HG02885 (cell line): ENCODE measurements around the gene CYSRT1.
"Not testable (repeated sequence)": the region's sequence is repeated elsewhere in the genome, so short reads cannot be mapped to it uniquely, and the experiment has no call there.

ENCODE experiments used
- ATAC-seq: cut with Tn5 transposase; IDR thresholded peaks from one replicate; pipeline ENCODE4 v1.9.1; 2021; ENCODE audit warnings: mild to moderate bottlenecking; ENCODE audit not compliant: unreplicated experiment, poor library complexity

CYSRT1 gene

DNA sequence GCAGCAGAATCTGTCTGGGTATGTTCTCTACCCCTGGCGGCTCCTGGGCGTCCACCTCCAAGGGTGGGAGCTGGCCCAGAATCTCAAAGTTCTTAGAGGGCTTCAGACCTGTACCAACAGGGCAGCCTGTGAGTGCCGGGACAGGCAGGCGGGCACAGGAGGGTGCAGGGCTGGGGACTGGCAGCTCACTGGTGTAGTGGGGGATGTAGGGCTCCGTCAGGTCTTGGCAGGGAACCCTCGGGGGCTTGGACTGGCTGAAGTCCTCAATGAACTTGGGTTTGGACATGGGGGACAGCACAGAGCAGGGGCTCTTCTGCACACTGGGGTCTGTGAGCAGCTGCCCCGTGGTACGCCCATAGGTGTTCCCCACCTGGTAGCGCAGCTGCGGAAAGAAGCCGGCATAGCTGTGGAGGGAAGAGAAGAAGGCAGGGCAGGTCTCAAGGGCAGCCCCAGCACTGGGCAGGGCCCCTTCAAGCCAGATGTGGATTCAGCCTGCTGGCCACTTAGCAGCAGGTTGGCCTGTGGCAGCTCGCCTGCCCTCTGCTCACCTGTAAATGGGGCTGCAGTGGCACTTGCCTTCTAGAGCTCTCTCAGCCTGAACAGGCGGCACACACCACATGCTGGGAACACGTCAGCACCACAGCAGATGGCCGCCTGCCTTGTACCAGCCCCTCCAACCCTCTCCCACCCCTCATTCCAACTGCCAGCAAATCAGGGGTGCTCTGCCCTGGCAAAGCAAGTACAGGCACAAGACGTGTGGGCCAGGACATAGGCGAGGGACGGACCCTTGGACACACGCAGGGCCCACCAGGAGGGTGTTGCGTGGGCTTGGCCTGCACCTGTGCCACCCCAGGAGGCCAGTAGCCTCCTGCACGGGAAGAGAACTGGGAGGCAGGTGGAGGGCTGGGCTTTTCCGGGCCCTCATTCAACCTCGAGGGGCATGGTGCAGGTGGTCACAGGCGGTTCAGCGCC is 20.8 kb downstream of the CYSRT1 start:
- no peak for ATAC-seq

DNA sequence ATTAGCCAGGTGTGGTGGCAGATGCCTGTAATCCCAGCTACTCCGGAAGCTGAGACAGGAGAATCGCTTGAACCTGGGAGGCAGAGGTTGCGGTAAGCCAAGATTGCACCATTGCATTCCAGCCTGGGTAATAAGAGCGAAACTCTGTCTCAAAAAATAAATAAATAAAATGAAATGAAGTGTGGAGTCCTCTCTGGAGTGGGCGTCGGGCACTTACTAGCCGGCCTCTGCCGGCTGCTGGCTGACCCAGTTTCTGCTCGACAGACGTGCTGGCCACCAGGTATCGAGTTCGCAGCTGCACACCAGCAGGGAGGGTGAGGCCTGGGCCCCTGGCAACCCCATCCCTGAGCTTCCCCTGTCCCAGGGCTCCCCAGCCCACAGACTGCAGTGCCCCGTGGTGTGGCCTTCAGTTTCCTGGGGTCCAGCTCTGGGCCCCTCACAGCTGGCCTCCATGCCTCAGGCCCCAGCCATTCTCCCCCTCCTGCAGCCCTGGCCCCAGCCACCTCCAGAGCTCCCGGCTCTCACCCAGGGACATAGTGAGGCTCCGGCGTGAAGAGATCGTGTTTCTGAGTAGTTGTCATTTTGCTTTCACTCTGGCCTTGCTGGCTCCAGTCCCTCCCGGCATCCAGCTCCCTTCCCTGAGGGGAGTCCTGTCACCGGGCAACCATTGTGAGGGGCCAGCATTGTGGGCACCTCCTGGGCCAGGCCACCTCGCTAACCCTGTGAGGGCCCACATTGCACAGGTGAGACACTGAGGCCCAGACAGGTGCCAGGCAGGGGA is 22.4 kb downstream of the CYSRT1 start:
- no peak for ATAC-seq

DNA sequence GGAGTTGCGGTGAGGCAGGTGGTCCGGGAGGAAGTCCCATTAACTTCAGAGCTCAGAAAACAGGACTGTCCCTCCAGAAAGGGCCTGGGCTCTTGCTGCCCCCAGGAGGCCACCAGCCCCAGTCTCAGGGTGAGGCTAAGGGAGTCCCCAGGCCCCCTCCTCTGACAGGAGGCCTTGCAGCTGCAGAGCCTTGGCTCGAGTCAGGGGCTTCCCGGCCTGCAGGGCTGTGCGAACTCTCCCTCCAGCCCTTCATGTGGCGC is 22.9 kb downstream of the CYSRT1 start:
- ATAC-seq, result no peak

DNA sequence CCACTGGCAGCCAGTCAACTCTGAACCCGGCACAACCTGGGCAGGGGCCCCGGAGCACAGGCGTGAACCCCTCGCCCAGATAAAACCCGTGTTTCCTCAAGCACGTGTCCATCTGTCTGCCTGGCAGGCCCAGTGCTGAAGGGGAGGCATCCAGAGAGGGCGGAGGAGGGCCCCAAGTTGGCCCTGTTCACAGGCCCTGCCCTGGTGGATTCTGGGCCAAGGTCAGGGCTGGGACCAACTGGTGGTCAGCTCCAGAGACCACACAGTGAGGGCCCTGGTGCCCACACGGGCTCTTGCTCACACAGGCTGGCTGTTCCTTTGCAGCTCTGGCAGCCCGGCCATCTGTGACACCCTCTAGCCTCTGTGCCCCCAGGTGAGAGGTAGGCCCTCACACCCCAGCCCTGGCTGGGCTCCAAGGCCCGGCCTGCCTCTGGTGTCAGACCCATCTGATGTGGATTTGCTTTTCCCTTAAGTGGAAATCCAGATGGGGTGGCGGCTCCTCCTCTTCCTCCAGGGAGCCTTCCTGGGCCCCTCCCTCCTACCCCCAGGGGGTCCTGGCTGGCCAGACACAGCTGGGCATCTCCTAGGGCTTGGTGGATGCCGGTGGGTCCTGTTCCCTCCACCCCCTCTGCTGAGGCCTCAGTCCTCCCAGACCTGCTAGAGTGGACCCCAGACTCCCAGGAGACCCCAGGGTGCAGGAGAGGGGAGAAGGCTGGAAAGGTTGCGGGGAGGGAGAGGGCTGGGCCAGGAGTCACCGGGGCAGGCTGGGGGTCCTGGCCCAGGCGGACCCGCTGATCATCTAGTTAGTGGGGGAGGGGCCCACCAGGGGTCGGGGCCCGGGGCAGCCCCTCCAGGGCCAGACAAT is 25.6 kb downstream of the CYSRT1 start:
- ATAC-seq, result no peak

DNA sequence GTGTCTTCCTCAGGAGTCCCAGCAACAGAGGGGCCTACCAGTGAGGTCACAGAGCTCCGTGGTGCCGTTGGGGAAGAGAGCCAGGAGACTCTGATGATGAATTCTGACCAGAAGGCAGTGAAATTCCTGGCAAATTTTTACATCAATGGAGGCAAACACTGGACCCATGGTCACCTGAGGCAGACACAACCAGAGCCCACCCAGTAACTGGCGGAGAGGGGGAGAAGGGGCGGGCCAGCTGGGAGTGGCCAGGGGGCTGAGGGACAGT is 26.2 kb downstream of the CYSRT1 start, which contains the start of gene STPG3:
STPG3 (plus strand) TSS at position 93 of the 268 bp plus-strand sequence; CDS start at position 94, 1 bp downstream.
- ATAC-seq, result no peak

DNA sequence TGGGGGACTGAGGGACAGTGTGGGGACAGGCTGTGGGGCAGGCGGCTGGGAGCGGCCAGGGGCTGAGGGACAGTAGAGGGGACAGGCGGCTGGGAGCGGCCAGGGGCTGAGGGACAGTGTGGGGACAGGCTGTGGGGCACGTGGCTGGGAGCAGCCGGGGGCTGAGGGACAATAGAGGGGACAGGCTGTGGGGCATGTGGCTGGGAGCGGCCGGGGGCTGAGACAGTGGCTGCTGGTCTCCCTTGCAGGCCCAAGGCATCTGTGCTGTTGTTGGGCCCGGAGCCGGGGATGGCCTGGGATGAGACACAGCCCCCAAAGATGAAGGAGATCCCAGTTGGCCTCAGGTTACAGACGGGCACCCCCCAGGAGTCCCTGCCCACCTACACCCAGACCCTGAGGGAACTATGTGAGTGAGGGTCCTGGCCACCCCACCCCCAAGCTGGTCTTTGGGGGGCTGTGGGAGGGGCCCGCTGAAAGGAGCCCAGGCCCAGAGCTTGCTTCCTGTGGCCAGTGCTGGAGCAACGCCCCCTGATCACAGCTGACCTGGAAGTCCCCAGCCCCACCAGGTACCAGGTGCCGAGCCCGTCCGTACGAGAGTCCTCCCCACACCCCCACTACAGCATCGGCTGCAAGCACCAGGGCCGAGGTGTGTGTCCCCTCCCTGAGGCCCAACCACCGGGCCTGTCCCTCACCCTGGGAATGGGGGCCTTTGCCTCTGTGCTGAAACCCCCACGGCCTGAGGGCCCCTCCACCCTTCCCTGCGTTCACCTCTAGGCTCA is 26.7 kb downstream of the CYSRT1 start:
- no peak for ATAC-seq

DNA sequence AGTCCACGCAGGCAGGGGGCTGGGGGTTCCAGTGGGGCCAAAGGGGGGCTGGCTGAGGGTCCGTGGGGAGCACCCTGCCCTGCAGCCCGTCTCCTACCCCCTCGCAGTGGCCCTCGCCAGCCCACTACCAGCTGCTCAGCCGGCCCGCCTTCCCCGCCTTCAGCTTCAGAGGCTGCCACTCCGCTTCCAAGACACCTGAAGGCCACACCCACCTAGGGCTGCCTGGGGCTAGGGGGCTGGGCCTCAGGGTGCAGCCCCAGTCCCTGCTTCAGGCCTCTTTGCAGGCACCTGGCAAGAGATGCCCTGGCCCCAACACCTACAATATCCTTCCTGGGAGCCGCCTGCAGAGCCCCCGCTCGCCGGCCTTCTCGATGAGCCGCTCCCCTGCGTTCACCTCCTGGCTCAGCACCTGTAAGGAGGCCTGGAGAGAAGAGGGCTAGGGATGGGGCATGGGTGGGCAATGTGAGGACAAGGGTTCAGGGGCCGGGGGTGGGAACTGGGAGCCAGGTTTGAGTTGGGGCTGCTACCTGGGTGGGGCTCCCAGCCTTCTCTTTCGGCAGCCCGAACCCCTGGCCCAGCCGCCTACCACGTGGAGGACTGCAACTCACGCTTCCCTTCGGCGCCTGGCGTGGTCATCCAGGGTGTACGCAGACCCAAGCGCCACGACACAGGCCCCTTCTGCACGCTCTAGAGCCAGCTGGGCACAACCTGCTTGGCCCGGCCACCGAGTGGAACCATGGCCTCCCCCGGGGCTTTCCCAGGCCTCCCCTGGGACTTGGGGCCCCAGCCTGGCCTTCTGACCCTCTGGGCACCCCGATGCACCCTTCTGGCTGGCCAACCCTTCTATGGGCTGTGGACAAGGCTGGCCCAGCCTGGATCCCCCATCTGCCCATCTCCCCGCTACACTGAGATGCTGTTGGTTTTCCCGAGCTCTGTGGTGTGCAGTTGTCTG is 27.9 kb downstream of the CYSRT1 start:
- ATAC-seq, result no peak

DNA sequence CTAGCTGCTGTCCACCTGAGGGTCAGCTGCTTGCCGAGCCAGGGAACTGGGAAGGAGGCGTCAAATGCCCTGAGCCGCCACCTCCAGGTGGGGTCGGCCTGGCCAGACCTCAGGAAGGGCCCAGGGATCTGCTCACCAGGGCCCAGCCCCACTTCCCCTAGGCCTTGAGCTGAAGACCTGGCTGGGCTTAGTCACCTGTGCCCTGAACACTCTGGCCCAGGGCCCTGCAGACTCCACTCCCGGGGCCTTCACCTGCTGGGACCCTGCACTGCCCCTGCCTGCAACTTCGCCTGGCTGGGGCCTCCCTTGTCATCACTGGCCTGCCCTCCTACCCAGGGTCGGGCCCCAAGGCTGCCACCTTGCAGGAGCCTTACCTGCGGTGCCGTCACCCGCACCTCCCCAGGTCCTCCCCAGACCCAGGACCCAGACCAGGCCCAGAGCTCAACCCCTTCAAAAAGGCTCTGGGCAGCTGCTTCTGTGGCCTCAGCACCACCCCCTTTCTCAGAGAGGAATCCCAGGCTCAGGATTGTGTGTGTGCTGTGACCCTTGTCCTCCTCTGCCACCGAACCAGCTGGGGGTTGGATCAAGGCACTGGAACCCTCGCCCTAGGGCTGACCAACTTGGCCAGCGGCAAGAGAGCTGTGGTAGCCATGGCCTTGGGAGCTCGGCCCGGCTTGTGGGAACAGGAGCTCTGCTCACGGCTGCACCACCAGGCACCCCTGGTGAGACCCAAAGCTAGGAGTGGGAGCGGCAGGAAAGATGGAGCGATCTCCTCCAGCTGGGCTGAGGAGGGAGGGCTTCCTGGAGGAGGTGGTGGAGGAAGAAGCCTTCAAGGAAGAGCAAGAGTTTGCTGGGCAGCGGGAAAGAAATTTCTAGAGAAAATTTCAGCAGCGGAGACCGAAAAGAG is 29.0 kb downstream of the CYSRT1 start:
- no peak for ATAC-seq

DNA sequence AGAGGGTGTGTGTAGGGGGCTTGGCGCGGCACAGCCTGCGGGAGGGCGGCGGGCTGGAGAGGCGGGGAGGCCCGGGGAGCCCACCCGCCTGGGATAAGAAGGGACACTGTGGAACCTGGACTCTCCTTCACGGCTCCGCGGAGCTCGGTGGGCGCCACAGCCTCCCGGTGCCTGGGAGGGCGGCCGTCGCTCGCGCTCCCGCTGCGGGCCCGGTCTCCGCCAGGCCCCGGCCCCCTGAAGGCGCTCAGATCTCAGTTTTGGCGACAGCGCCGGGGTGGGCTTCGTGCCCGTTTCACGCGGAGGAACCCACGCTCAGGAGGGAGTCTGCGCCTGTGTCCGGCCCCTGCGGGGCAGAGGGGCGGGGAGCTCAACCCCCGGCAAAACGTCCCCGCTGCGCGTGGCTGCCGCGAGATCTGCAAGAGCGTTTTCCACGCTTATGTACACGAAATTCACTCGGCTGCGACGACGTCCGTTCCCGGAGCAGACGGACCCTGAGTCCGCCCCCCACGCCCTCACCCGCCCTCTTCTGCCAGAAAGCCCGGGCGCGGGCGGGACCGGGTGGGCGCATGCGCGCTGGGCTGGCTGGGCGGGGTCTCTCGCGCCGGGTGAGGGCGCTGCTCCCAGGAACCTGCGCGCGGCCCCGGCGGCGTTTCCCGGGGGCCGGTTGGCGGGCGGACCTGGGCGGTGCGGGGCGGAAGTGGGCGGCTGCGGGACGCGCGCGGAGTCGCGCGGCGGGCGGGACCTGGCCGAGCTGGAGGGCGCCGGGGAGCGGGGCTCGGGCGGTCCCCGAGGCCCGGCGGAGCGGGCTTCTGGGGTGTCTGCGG is 29.9 kb downstream of the CYSRT1 start, which contains the start of gene NELFB:
NELFB (plus strand) TSS at position 704 of the 824 bp plus-strand sequence.
- peak; percentile 81 for ATAC-seq

DNA sequence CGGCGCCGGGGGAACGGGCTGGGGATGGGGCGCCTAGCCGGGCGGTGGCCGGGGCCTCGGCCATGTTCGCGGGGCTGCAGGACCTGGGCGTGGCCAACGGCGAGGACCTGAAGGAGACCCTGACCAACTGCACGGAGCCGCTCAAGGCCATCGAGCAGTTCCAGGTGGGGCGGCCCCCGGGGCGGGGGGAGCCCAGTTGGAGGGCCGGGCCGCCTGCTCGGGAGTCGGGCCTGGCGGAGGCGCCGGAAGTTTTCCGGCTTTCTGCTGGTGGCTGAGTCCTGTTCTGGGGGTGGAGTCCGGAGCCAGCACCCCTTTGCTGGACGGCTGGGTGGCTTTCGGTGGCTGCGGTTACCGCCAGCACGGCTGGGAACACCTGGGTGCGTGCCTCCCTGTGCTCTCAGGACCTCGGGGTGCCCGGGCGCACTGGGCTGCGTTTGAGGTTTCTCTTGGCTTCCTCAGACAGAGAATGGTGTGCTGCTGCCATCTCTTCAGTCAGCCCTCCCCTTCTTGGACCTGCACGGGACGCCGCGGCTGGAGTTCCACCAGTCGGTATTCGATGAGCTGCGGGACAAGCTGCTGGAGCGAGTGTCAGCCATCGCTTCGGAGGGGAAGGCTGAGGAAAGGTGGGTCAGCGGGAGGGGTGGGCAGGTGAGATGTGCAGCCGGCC is 30.6 kb downstream of the CYSRT1 start:
- ATAC-seq, result no peak

DNA sequence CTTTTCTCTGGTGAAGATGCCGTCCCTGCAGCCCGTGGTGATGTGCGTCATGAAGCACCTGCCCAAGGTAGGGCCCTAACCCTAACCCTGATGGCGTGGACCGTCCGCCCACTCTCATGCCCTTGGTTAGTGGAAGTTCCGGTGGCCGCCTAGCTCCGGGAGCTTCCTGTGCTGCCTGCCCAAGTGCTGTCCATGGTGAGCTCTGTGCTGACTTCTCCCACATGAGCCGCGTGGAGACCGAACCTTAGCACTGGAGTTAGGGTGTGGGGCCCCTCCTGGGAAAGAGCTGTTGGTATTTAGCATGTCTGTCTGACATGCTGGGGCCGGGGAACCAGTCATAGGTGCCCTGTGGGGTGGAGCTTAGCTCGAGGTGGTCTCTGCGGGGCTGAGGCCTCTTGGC is 31.4 kb downstream of the CYSRT1 start:
- ATAC-seq, result no peak

DNA sequence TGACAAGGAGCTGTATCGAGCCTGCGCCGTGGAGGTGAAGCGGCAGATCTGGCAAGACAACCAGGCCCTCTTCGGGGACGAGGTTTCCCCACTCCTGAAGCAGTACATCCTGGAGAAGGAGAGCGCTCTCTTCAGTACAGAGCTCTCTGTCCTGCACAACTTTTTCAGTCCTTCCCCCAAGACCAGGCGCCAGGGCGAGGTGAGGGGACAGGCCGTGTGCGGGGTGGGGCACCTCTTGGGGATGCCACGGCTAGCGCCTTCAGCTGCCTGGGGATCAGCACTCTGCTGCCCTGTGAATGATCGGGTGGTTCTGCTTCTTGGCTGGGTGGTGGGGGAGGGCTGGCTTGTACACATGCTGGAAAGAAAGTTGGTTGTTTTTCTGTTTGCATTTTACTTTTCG is 31.9 kb downstream of the CYSRT1 start:
- no peak for ATAC-seq

DNA sequence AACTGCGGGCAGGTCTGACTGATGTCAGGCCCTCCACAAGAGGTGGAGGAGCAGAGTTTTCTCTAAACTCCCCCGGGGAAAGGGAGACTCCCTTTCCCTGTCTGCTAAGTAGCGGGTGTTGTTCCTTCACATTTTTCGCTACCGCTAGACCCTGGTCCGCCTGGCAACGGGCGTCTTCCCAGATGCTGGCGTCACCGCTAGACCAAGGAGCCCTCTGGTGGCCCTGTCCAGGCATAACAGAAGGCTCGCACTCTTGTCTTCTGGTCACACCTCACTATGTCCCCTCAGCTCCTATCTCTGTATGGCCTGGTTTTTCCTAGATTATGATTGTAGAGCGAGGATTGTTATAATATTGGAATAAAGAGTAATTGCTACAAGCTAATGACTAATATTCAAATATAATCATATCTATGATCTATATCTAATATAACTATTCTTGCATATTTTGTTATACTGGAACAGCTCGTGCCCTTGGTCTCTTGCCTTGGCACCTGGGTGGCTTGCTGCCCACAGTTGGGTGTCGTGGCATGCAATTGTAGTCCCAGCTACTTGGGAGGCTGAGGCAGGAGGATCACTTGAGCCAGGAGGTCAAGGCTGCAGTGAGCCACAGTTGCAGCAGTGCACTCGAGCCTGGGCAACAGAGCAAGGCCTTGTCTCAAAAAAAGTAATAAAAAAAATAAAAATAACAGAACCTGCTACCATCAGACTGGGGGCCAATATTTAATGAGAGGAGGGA is 37.4 kb downstream of the CYSRT1 start:
- ATAC-seq, result not testable (repeated sequence)

DNA sequence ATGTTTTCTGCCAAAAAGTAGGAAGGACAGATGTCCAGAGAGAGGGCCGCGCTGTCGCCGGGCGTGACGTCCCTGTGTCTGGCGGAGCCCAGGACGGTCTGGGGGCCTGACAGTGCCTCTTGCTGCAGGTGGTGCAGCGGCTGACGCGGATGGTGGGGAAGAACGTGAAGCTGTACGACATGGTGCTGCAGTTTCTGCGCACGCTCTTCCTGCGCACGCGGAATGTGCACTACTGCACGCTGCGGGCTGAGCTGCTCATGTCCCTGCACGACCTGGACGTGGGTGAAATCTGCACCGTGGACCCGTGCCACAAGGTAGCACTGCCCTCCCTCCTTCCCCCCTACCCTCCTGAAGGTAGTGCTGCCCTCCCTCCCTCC is 37.9 kb downstream of the CYSRT1 start:
- ATAC-seq, result no peak

DNA sequence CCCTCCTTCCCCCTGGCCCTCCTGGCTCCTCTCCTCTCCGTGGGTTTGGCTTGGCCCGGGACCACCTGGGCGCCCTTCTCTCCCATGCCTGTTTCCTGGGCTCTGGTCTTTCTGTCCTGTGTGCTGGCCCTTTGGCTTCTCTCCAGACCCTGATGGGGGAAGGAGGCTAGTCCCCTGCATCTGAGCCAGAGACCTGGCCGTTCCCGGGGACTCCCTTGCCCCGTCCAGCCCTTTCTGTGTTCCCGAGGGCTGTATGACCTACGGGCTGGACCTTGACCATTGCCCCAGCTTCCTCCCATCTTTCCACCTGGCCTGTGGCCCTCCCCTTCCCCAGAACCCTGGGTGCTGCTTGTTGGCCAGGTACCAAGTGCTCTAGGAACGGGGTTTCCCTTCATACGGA is 38.5 kb downstream of the CYSRT1 start:
- no peak for ATAC-seq

DNA sequence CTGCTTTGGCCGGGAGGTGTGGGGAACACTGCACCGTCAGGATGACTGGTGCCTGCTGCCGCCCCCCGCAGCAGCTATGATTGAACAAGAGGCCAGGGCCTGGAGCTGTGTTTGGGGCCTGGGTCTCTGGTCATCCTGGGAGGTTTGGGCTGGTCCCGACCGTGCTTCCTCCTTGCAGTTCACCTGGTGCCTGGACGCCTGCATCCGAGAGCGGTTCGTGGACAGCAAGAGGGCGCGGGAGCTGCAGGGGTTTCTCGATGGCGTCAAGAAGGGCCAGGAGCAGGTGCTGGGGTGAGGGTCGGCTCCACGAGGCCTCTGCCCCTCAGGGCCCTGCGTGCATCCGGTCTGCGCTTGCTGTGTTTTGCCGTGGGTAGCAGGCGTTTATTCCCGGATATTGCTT is 39.1 kb downstream of the CYSRT1 start:
- ATAC-seq, result no peak
